ENCODE results near the gene ZNF316.

The ZNF316 gene

GRCh38 chr7:6636741-6637543, at the start of gene ZNF316:
ZNF316 (plus strand) TSS chr7:6637318; CDS start chr7:6642410, 5,092 bp downstream.
- DNase-seq, result peak; percentile 62
- H3K9me3 Mint-ChIP-seq, result peaks cover 4 to 10% of the 10 kb centered on the region in 2 donors
- peak within 1 kb of the TSS; percentile 95 to 97 for H3K4me3 Mint-ChIP-seq
- H3K27me3 Mint-ChIP-seq, result no peaks in the 10 kb centered on the region
- H3K36me3 Mint-ChIP-seq, result peaks cover 38 to 44% of the 10 kb centered on the region in 2 donors
- peaks cover 25 to 43% of the 10 kb centered on the region in 2 donors for H3K4me1 Mint-ChIP-seq
- peak; percentile 76 to 84 for ATAC-seq (replicated peaks)
- peak within 1 kb of the TSS; percentile 93 for H3K27ac Mint-ChIP-seq

GRCh38 chr7:6588566-6588965, 48.6 kb upstream of the ZNF316 start:
- H3K27me3 Mint-ChIP-seq, result no peaks in the 10 kb centered on the region
- DNase-seq, result no peak
- peaks cover 41 to 45% of the 10 kb centered on the region in 2 donors for H3K36me3 Mint-ChIP-seq
- no peak overlapping the region for H3K4me3 Mint-ChIP-seq
- peak overlapping the region; percentile 14 for H3K27ac Mint-ChIP-seq
- no peaks in the 10 kb centered on the region for H3K9me3 Mint-ChIP-seq
- no peak for ATAC-seq (replicated peaks)
- peaks cover 8 to 25% of the 10 kb centered on the region in 2 donors for H3K4me1 Mint-ChIP-seq

GRCh38 chr7:6589151-6589828, 47.8 kb upstream of the ZNF316 start:
- Mint-ChIP-seq H3K9me3 (no peaks in the 10 kb centered on the region), H3K27ac (peak overlapping the region; percentile 84), H3K4me1 (peaks cover 8 to 25% of the 10 kb centered on the region in 2 donors), H3K36me3 (peaks cover 41 to 43% of the 10 kb centered on the region in 2 donors), H3K4me3 (peak overlapping the region; percentile 73 to 90), H3K27me3 (no peaks in the 10 kb centered on the region)
- ATAC-seq (replicated peaks) (no peak), DNase-seq (no peak)

- H3K9me3 Mint-ChIP-seq, result no peaks in the 10 kb centered on the region
- no peaks in the 10 kb centered on the region for H3K27me3 Mint-ChIP-seq
- peak within 1 kb of the TSS; percentile 87 to 90 for H3K4me3 Mint-ChIP-seq
- peak within 1 kb of the TSS; percentile 88 for H3K27ac Mint-ChIP-seq
- DNase-seq (peak; percentile 81), ATAC-seq (replicated peaks) (peak; percentile 90 to 92)
- H3K4me1 Mint-ChIP-seq, result peaks cover 8 to 25% of the 10 kb centered on the region in 2 donors
- H3K36me3 Mint-ChIP-seq, result peaks cover 36 to 39% of the 10 kb centered on the region in 2 donors
Measured at GRCh38 chr7:6589829-6590644, 47.1 kb upstream of the ZNF316 start, which contains the start of gene INTS15. INTS15 (plus strand) TSS chr7:6590021; CDS start chr7:6590284, 263 bp downstream.

GRCh38 chr7:6590645-6591110, 46.4 kb upstream of the ZNF316 start:
- Mint-ChIP-seq H3K4me1 (peaks cover 8 to 25% of the 10 kb centered on the region in 2 donors), H3K27ac (peak overlapping the region; percentile 88), H3K4me3 (peak overlapping the region; percentile 87 to 90), H3K36me3 (peaks cover 35% of the 10 kb centered on the region in 2 donors), H3K9me3 (no peaks in the 10 kb centered on the region), H3K27me3 (no peaks in the 10 kb centered on the region)
- ATAC-seq (replicated peaks) (peak in 1 of 2 donors; percentile 24), DNase-seq (no peak)

- H3K27ac Mint-ChIP-seq, result no peak overlapping the region
- no peaks in the 10 kb centered on the region for H3K27me3 Mint-ChIP-seq
- no peak for DNase-seq
- no peak for ATAC-seq (replicated peaks)
- peaks cover 34 to 66% of the 10 kb centered on the region in 2 donors for H3K36me3 Mint-ChIP-seq
- peaks cover 0 to 3% of the 10 kb centered on the region in 2 donors for H3K4me1 Mint-ChIP-seq
- no peaks in the 10 kb centered on the region for H3K9me3 Mint-ChIP-seq
- no peak overlapping the region for H3K4me3 Mint-ChIP-seq
Measured at GRCh38 chr7:6600093-6600492, 37.0 kb upstream of the ZNF316 start.

DNA sequence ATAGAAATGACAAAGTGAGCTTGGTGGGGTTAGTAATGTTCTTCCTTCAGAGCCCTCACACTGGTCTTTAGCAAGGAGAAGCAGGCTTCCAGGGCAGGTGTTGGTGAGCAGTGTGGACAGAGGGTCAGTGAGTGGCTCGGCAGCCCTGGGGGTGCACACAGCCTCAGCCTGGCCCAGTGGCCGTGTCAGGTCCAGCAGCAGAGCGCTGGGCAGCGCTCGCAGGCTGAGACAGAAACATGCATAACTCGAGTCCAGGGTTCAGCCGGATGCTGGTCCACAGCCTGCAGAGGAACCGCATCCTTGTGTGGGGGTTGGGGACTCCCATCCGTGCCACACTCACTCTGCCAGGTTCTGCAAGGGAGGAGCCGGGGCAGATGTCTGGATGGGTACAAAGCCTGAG, 32.7 kb upstream of the ZNF316 start:
- Mint-ChIP-seq H3K9me3 (no peaks in the 10 kb centered on the region), H3K4me1 (peaks cover 0 to 8% of the 10 kb centered on the region in 2 donors), H3K36me3 (peaks cover 30 to 60% of the 10 kb centered on the region in 2 donors), H3K27me3 (no peaks in the 10 kb centered on the region), H3K27ac (no peak overlapping the region), H3K4me3 (no peak overlapping the region)
- ATAC-seq (replicated peaks), result no peak
- no peak for DNase-seq

- Mint-ChIP-seq H3K4me3 (no peak overlapping the region), H3K27ac (no peak overlapping the region), H3K27me3 (no peaks in the 10 kb centered on the region), H3K36me3 (peaks cover 24 to 53% of the 10 kb centered on the region in 2 donors), H3K4me1 (peaks cover 7 to 12% of the 10 kb centered on the region in 2 donors), H3K9me3 (no peaks in the 10 kb centered on the region)
- no peak for DNase-seq
- ATAC-seq (replicated peaks), result no peak
Measured at GRCh38 chr7:6606866-6607583, 30.1 kb upstream of the ZNF316 start.

DNA sequence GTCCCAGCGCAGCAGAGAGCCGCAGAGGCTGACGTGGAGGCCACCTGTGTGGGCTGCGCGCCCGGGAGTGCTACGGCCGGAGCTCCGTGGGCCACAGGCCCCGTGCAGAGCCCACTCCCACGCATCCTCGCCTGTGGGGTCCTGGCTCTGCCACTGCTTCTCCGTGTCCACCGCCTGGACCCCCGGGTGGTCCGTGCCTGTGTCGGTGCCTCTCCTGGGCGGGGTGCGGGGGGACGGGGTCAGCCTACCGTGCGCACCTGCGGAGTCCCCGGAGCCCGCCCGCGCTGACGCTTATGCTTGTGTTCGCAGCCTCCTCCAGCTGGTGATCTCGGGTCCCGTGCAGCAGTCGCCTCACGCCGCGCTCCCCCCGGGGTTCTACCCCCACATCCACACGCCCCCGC, 29.5 kb upstream of the ZNF316 start:
- peaks cover 7 to 10% of the 10 kb centered on the region in 2 donors for H3K4me1 Mint-ChIP-seq
- H3K36me3 Mint-ChIP-seq, result peaks cover 20 to 47% of the 10 kb centered on the region in 2 donors
- H3K27ac Mint-ChIP-seq, result no peak overlapping the region
- ATAC-seq (replicated peaks) (no peak), DNase-seq (no peak)
- H3K4me3 Mint-ChIP-seq, result no peak overlapping the region
- H3K9me3 Mint-ChIP-seq, result no peaks in the 10 kb centered on the region
- peaks cover 0 to 2% of the 10 kb centered on the region in 2 donors for H3K27me3 Mint-ChIP-seq

DNA sequence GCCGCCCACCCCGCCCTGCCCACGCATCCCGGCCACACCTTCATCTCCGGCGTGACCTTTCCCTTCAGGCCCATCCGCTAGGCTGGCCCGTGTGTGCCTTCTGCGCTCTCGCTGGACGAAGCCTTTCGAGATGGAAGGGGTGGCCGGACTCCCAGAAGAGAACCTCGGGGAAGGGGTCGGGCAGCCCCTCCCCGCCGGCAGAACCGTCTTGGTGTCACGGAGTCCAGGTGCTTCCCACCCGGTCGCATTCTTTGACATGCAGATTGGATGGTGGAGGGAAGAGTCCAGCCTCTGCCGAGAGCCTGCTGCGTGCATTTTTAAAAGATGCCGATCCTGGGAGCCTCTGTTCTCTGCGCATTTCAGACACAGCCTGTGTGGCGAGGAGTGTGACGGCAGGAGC, 29.0 kb upstream of the ZNF316 start:
- Mint-ChIP-seq H3K4me1 (peaks cover 7 to 12% of the 10 kb centered on the region in 2 donors), H3K4me3 (no peak overlapping the region), H3K27ac (no peak overlapping the region), H3K27me3 (peaks cover 0 to 4% of the 10 kb centered on the region in 2 donors), H3K9me3 (no peaks in the 10 kb centered on the region), H3K36me3 (peaks cover 20 to 44% of the 10 kb centered on the region in 2 donors)
- ATAC-seq (replicated peaks), result no peak
- DNase-seq, result no peak

DNA sequence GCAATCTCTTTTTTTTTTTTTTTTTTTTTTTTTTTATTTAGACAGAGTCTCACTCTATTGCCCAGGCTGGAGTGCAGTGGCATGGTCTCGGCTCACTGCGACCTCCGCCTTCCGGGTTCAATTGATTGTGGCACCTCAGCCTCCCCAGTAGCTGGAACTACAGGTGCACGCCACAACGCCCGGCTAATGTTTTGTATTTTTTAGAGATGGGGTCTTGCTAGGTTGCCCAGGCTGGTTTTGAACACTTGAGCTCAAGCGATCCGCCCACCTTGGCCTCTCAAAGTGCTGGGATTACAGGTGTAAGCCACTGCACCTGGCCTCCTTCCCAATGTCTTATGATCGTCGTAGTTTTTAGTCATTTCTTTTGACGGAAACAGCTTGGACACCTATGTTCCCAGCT, 28.3 kb upstream of the ZNF316 start:
- Mint-ChIP-seq H3K4me1 (peaks cover 7 to 12% of the 10 kb centered on the region in 2 donors), H3K27me3 (peaks cover 0 to 4% of the 10 kb centered on the region in 2 donors), H3K4me3 (no peak overlapping the region), H3K9me3 (no peaks in the 10 kb centered on the region), H3K36me3 (peaks cover 20 to 42% of the 10 kb centered on the region in 2 donors), H3K27ac (no peak overlapping the region)
- ATAC-seq (replicated peaks) (no peak), DNase-seq (no peak)

DNA sequence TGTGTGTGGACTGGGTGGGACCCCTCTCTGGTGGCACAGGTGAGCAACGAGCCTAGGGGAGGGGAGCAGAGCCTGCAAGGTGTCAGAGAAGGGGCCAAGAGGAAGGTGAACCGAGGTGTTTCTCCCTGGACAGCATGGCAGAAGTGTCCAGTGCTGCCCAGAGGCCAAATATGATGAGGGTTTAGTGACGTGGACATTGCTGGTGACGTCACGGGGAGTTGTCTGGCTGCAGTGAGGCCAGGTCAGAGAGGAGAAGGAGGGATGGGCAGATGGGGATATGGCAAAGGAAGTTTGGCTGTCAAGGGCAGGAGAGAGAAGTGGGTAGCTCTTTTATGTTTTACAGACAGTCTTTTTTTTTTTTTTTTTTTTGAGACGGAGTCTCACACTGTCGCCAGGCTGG, 24.3 kb upstream of the ZNF316 start:
- peaks cover 14 to 24% of the 10 kb centered on the region in 2 donors for H3K4me1 Mint-ChIP-seq
- ATAC-seq (replicated peaks) (no peak), DNase-seq (no peak)
- no peaks in the 10 kb centered on the region for H3K9me3 Mint-ChIP-seq
- H3K27ac Mint-ChIP-seq, result no peak overlapping the region
- H3K4me3 Mint-ChIP-seq, result no peak overlapping the region
- H3K27me3 Mint-ChIP-seq, result peaks cover 0 to 4% of the 10 kb centered on the region in 2 donors
- peaks cover 0 to 14% of the 10 kb centered on the region in 2 donors for H3K36me3 Mint-ChIP-seq

- ATAC-seq (replicated peaks), result no peak
- H3K36me3 Mint-ChIP-seq, result peaks cover 0 to 16% of the 10 kb centered on the region in 2 donors
- peaks cover 0 to 4% of the 10 kb centered on the region in 2 donors for H3K27me3 Mint-ChIP-seq
- no peak overlapping the region for H3K27ac Mint-ChIP-seq
- peaks cover 14 to 24% of the 10 kb centered on the region in 2 donors for H3K4me1 Mint-ChIP-seq
- no peak for DNase-seq
- H3K4me3 Mint-ChIP-seq, result peak overlapping the region in 1 of 2 donors; percentile 12
- H3K9me3 Mint-ChIP-seq, result no peaks in the 10 kb centered on the region
Measured at GRCh38 chr7:6613706-6614105, 23.4 kb upstream of the ZNF316 start.

Data from stimulated activated naive B cell treated with anti-CD40 and anti-IgM and Interleukin-4, amounts not matched to agents 10 μg/mL and 1 μg/mL and 100 μg/mL, for 72 hours (primary cell).